ENCODE results near the gene MDGA2.

Gene MDGA2

DNA sequence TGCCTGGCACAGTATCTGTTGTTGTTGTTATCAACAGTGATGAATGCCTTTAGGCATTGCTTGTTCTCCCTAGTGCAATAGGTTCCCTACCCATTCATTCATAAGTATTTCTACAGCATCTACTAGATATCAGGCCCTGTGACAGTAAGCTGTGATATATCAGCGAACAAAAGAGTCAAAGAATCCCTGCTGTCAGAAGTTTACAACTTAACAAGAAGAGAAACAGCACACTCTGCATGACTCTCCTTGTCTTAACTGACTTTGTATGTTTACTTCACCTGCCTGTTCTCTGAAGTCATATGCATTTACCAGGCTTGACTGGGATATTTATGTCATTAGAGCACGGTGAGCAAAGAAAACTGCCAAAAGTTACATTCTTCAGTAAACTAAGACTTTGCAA lies 571.6 kb downstream of the MDGA2 start:
- Mint-ChIP-seq H3K4me3 (no peak overlapping the region), H3K4me1 (no peaks in the 10 kb centered on the region), H3K9me3 (no peaks in the 10 kb centered on the region), H3K27me3 (ENCODE audit: low read depth) (no peaks in the 10 kb centered on the region), H3K36me3 (ENCODE audit: low read depth) (no peaks in the 10 kb centered on the region), H3K27ac (no peak overlapping the region)
- TF ChIP-seq, protein P1, sequence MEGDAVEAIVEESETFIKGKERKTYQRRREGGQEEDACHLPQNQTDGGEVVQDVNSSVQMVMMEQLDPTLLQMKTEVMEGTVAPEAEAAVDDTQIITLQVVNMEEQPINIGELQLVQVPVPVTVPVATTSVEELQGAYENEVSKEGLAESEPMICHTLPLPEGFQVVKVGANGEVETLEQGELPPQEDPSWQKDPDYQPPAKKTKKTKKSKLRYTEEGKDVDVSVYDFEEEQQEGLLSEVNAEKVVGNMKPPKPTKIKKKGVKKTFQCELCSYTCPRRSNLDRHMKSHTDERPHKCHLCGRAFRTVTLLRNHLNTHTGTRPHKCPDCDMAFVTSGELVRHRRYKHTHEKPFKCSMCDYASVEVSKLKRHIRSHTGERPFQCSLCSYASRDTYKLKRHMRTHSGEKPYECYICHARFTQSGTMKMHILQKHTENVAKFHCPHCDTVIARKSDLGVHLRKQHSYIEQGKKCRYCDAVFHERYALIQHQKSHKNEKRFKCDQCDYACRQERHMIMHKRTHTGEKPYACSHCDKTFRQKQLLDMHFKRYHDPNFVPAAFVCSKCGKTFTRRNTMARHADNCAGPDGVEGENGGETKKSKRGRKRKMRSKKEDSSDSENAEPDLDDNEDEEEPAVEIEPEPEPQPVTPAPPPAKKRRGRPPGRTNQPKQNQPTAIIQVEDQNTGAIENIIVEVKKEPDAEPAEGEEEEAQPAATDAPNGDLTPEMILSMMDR (IDR thresholded peaks at IDR 0.05; ENCODE audit: unreplicated experiment in 3 of 3): no peak

DNA sequence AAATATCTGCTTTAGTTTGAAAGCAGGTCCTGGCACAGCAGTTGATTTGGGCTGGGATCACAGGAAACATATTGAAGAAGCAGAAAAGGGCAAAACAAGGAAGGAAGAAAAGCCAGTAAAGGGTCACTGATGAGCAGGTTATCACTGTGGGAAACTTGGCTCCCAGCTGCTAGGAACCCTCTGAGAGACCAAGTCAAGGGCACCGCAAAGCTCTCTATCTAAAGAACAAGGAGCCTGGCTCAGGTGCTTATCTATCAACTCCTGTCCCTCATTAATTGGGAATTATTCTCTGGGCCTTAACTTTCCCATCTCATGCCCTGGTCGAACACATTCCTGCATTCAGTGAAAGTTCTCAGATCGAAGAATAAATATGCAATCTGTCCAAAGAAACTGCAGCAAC lies 572.9 kb downstream of the MDGA2 start:
- Mint-ChIP-seq H3K36me3 (ENCODE audit: low read depth) (no peaks in the 10 kb centered on the region), H3K4me1 (no peaks in the 10 kb centered on the region), H3K27me3 (ENCODE audit: low read depth) (no peaks in the 10 kb centered on the region), H3K9me3 (no peaks in the 10 kb centered on the region), H3K27ac (no peak overlapping the region), H3K4me3 (no peak overlapping the region)
- TF ChIP-seq, protein P1 (IDR thresholded peaks at IDR 0.05; ENCODE audit: unreplicated experiment in 3 of 3): no peak

DNA sequence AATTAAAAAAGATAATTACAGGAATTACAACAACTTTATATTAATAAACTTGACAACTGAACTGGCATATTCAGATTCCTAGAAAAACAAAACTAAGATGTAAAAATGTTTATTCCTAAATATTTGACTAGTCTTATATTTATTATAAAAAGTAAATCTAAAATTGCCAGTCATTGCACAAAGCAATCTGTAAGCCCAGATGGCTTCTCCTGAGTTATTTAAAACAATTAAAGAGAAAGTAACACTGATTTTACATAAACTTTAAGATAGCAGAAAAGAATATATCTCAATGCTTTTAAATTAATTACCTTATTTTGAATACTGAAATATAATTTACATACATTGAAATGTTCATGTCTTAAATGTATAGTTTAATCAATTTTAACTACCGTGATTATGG lies 589.7 kb downstream of the MDGA2 start:
- Mint-ChIP-seq H3K4me1 (peaks cover 6% of the 10 kb centered on the region), H3K36me3 (ENCODE audit: low read depth) (no peaks in the 10 kb centered on the region), H3K27ac (no peak overlapping the region), H3K27me3 (ENCODE audit: low read depth) (no peaks in the 10 kb centered on the region), H3K4me3 (no peak overlapping the region), H3K9me3 (no peaks in the 10 kb centered on the region)
- TF ChIP-seq, protein P1 (IDR thresholded peaks at IDR 0.05; ENCODE audit: unreplicated experiment in 3 of 3): no peak

DNA sequence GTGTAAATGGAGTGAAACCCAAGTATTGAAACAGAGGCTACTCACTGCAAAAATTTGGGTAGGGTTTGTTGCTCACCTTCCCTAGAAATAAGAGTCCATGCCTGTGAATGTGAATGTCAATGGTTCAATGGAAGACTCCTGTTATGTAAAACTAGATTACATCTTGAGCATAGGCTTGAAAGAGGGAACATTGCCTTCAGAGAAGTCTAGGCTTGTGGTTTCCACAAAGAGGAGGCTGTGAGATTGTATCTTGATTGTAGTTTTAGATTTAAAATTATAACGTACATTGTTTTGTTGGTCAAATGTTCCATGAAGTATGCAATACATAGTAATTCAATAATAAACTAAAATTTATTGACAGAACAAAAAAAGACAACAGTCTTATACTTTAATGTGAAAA lies 610.1 kb downstream of the MDGA2 start:
- TF ChIP-seq, protein P1 (IDR thresholded peaks at IDR 0.05; ENCODE audit: unreplicated experiment in 3 of 3): no peak
- Mint-ChIP-seq H3K36me3 (ENCODE audit: low read depth) (no peaks in the 10 kb centered on the region), H3K9me3 (no peaks in the 10 kb centered on the region), H3K4me1 (no peaks in the 10 kb centered on the region), H3K27ac (no peak overlapping the region), H3K27me3 (ENCODE audit: low read depth) (no peaks in the 10 kb centered on the region), H3K4me3 (no peak overlapping the region)

DNA sequence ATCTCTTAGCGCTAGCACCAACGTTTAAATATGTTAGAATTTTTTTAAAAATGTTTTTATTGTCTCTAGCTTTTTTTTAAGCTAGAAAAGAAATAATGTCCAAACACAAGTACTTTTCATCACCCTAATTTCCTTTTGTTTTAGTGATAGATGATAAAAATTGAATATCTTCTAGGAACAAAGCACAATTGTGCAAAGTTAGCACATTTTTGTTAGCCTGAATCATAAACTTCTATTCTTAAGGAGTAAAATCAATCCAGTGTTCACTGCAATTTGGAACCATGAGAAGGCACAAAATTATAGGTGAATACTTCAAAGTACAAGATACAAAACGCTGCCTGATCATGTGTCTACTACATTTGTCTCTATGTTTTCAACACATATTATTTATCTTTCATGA lies 615.4 kb downstream of the MDGA2 start:
- Mint-ChIP-seq H3K27me3 (ENCODE audit: low read depth) (no peaks in the 10 kb centered on the region), H3K9me3 (peaks cover 2% of the 10 kb centered on the region), H3K36me3 (ENCODE audit: low read depth) (no peaks in the 10 kb centered on the region), H3K27ac (no peak overlapping the region), H3K4me1 (peaks cover 4% of the 10 kb centered on the region), H3K4me3 (no peak overlapping the region)
- TF ChIP-seq, protein P1 (IDR thresholded peaks at IDR 0.05; ENCODE audit: unreplicated experiment in 3 of 3): no peak

DNA sequence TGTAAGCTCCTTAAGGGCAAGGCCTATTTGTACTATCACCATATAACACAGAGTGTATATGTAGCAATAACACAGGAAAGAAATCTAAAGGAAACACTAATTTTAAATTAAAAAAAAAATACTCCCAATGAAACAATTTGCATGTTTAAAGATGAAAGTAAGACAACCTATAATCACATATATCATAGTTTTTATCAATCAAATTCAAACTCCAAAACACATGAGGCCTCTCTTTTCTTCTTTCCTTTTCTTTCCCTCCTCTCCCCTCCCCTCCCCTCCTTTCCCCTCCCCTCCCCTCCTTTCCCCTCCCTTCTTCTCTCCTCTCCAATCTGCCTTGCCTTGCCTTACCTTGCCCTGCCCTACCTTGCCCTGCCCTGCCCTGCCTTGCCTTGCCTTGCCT lies 618.0 kb downstream of the MDGA2 start:
- Mint-ChIP-seq H3K9me3 (peaks cover 5% of the 10 kb centered on the region), H3K27me3 (ENCODE audit: low read depth) (no peaks in the 10 kb centered on the region), H3K27ac (no peak overlapping the region), H3K4me1 (peaks cover 5% of the 10 kb centered on the region), H3K36me3 (ENCODE audit: low read depth) (no peaks in the 10 kb centered on the region), H3K4me3 (no peak overlapping the region)
- TF ChIP-seq, protein P1 (IDR thresholded peaks at IDR 0.05; ENCODE audit: unreplicated experiment in 3 of 3): no peak
